Endometrium (tissue), 2 donors: ENCODE results near the gene ARTN.

Experiments
- FAIRE-seq: peaks from 2 replicates; lab custom pipeline; 2012; peaks lifted over from hg19 to GRCh38; lab: Jason Lieb, UNC
- donor health status: control.
- donor health status: control.

ARTN gene

GRCh38 chr1:43933386-43934100 lies at the start of gene ARTN:
ARTN (plus strand) TSS chr1:43933801; CDS start chr1:43935657, 1,856 bp downstream.
- no peak for FAIRE-seq

GRCh38 chr1:43885279-43885801 lies 48.3 kb upstream of the ARTN start:
- no peak for FAIRE-seq

GRCh38 chr1:43887748-43888147 lies 45.9 kb upstream of the ARTN start:
- no peak for FAIRE-seq

GRCh38 chr1:43890815-43891214 lies 42.8 kb upstream of the ARTN start:
- FAIRE-seq = no peak

- no peak for FAIRE-seq
Measured at GRCh38 chr1:43893006-43893405, 40.6 kb upstream of the ARTN start.

- FAIRE-seq = no peak
Measured at GRCh38 chr1:43898981-43899380, 34.6 kb upstream of the ARTN start.

- no peak for FAIRE-seq
Measured at GRCh38 chr1:43900386-43900785, 33.2 kb upstream of the ARTN start.

- no peak for FAIRE-seq
Measured at GRCh38 chr1:43901196-43901961, 32.2 kb upstream of the ARTN start.

GRCh38 chr1:43902058-43902831 lies 31.4 kb upstream of the ARTN start:
- FAIRE-seq = no peak

- FAIRE-seq = no peak
Measured at GRCh38 chr1:43904660-43905551, 28.7 kb upstream of the ARTN start.

GRCh38 chr1:43908226-43908625 lies 25.4 kb upstream of the ARTN start:
- no peak for FAIRE-seq

GRCh38 chr1:43908858-43909257 lies 24.7 kb upstream of the ARTN start:
- FAIRE-seq = no peak

GRCh38 chr1:43910343-43910742 lies 23.3 kb upstream of the ARTN start:
- FAIRE-seq = no peak

- FAIRE-seq = no peak
Measured at GRCh38 chr1:43912607-43913006, 21.0 kb upstream of the ARTN start.

GRCh38 chr1:43913051-43913501 lies 20.5 kb upstream of the ARTN start:
- no peak for FAIRE-seq

GRCh38 chr1:43913666-43914360 lies 19.8 kb upstream of the ARTN start:
- no peak for FAIRE-seq

GRCh38 chr1:43914576-43915525 lies 18.8 kb upstream of the ARTN start:
- FAIRE-seq = no peak

GRCh38 chr1:43919906-43920305 lies 13.7 kb upstream of the ARTN start:
- no peak for FAIRE-seq

- no peak for FAIRE-seq
Measured at GRCh38 chr1:43921022-43921421, 12.6 kb upstream of the ARTN start.

- FAIRE-seq = no peak
Measured at GRCh38 chr1:43924516-43924915, 9.1 kb upstream of the ARTN start.
